Stimulated activated CD4-positive, alpha-beta T cell treated with anti-CD3 and anti-CD28 coated beads, TNF-alpha, amount 100 ng/mL, for 4 hours (primary cell): ENCODE measurements around the gene PRPH.
"Not testable (repeated sequence)": the region's sequence is repeated elsewhere in the genome, so short reads cannot be mapped to it uniquely, and the experiment has no call there.

Experiments used
- DNase-seq, 3 experiments: peaks; one replicate each; pipeline ENCODE4 v3.0.0-alpha.2; 2020; ENCODE audit warnings: low read depth in 3 of 3

The PRPH gene

DNA sequence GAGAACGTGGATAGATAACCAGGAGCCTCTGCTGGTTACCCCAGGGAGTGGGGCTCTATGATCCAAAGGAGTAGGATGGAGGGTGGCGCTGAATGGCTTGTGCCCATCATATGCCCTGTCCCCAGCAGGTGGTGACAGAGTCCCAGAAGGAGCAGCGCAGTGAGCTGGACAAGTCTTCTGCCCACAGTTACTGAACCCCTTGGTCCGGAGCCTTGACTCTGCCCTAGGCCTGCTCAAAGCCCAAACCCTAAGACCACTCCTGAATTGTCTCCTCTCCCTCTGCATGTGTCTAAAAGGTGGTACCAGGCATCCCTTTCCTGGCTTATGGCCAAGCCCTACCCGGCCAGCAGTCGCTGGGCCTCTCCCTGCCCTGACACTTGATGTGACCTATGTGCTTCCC is 3.2 kb downstream of the PRPH start:
- no peak for DNase-seq

DNA sequence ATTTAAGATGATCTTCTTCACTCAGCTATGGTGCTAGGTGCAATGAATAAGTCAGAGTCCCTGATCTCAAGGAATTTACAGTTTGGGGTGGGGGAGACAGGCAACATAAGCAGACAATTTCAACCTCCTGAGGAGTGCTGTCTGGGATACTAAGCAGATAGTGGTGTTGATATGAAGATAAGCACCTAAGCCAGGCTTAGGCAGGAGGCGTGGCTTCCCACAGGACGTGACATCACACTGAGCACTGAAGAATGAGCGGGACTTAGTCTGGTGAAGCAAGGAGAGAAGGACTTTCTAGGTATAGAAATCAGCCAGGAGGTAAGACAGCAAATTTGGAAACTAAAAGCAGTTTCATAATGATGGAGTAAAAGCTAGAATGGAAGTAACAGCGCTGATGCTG is 6.8 kb downstream of the PRPH start:
- DNase-seq, result no peak

DNA sequence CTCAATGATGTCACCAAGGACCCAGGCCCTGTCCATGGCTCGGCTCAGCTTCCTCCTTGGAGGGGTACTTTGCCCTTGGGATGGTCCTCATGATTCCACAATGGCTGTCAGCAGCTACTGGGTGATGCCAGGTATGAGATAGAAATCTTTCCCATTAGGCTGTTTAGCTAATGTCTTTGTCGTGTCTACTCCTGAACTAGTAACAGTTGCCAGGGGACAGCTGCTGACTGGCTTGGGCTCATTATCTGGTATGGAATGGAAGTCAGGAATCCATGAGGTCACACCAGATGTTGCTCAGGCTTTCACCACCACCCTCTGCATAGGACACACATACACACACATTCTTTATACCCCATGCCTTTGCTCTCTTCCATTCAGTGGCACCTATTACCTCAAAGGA is 9.2 kb downstream of the PRPH start:
- DNase-seq, result no peak

DNA sequence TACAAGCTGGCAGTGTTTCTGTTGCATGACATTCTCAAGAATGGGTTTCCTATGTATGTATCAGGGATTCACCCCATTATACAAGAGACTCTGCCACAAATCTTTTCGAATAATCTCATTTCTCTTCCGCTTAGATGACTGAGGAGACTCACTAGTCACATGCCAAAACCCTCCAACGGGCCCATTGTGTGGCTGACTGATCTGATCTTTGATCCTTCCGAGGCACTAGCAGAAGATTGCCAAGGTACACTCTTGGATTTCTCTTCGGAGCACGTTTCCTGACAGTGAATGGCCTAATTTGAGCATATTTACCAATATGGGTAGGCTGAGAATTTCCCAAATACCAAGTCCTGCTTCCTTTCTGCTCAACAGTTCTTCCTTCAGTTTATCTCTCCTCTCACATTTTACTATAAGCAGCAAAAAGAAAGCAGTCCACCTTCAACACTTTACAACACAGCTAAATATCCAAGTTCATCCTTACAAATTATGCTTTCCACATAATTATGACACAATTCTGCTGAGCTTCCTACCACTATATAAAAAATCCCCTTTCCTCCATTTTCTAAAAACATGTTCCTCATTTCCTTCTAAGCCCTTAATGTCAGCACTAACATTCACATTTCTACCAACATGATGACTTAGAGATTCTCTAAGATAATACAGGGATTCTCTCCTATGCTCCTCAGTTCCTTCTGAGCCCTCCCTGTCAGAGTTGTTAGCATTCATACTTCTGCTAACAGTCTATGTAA is 11.0 kb downstream of the PRPH start:
- no peak for DNase-seq

DNA sequence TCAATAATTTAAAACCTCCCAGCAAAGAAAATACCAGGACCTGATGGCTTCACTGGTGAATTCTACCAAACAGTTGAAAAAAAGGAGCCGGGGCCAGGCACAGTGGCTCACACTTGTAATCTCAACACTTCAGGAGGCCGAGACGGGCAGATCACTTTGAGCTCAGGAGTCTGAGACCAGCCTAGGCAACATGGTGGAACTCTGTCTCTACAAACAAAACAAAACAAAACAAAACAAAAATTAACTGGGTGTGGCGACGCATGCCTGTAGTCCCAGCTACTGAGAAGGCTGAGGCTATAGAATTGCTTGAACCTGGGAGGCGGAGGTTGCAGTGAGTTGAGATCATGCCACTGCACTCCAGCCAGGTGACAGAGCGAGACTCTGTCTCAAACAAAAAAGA is 14.4 kb downstream of the PRPH start:
- DNase-seq, result no peak

DNA sequence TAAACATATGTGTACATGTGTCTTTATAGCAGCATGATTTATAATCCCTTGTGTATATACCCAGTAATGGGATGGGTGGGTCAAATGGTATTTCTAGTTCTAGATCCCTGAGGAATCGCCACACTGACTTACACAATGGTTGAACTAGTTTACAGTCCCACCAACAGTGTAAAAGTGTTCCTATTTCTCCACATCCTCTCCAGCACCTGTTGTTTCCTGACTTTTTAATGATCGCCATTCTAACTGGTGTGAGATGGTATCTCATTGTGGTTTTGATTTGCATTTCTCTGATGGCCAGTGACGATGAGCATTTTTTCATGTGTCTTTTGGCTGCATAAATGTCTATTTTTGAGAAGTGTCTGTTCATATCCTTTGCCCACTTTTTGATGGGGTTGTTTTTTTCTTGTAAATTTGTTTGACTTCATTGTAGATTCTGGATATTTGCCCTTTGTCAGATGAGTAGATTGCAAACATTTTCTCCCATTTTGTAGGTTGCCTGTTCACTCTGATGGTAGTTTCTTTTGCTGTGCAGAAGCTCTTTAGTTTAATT is 15.6 kb downstream of the PRPH start:
- DNase-seq, result not testable (repeated sequence)

DNA sequence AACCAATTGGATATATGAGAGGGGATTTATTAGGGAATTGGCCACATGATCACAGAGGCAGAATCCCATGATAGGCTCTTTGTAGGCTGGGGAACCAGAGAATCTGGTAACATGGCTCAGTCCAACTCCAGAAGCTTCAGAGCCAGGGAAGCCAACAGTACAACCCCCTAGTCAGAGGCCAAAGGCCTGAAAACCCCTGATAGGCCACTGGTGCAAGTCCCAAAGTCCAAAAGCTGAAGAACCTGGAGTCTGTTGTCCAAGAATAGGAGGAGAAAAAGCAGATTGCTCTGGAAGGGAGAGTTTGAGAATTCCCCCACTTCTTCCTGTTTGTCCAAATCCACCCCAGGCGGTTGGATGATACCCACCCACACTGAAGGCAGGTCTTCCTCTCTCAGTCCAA is 19.9 kb downstream of the PRPH start:
- DNase-seq, result no peak

DNA sequence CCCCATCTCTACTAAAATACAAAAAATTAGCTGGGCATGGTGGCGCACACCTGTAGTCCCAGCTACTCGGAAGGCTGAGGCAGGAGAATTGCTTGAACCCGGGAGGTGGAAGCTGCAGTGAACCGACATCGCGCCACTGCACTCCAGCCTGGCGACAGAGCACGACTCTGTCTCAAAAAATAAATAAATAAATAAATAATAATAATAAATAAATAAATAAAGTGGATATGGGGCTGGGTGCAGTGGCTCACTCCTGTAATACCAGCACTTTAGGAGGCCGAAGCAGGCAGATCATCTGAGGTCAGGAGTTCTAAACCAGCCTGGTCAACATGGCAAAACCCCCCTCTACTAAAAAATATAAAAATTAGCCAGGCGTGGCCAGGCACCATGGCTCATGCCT is 22.2 kb downstream of the PRPH start:
- not testable (repeated sequence) for DNase-seq

DNA sequence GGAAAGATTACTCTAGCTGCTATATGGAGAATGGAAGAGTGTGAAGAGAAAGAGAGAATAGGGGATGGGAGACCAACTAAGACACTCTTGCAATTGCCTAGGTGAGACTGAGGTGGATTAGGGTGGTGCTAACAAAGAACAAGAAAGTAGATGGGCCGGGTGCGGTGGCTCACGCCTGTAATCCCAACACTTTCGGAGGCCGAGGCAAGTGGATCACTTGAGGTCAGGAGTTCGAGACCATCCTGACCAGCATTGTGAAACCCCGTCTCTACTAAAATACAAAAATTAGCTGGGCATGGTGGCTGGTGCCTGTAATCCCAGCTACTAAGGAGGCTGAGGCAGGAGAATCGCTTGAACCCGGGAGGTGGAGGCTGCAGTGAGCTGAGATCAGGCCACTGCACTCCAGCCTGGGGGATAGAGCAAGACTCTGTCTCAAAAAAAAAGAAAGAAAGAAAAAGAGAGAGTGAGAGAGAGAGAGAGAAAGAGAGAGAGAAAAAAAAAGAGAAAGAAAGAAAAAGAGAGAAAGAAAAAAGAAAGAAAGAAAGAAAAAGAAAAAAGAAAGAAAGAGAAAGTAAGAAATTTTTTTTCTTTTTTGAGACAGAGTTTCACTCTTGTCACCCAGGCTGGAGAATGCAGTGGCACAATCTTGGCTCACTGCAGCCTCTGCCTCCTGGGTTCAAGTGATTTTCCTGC is 25.6 kb downstream of the PRPH start:
- DNase-seq, result not testable (repeated sequence)

DNA sequence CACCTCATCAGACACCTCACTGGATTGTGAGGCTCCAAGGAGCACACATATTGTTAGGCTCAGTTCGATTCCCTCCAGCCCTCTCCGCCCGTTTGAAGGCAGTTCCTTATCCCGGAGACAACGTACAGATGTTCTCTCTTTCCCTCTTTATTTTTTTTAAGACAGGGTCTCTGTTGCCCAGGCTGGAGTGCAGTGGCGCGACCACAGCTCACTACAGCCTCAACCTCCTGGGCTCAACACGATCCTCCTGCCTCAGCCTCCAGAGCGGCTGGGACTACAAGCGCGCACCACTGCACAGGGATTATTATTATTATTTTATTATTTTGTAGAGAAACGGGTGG is 27.4 kb downstream of the PRPH start:
- DNase-seq, result no peak

DNA sequence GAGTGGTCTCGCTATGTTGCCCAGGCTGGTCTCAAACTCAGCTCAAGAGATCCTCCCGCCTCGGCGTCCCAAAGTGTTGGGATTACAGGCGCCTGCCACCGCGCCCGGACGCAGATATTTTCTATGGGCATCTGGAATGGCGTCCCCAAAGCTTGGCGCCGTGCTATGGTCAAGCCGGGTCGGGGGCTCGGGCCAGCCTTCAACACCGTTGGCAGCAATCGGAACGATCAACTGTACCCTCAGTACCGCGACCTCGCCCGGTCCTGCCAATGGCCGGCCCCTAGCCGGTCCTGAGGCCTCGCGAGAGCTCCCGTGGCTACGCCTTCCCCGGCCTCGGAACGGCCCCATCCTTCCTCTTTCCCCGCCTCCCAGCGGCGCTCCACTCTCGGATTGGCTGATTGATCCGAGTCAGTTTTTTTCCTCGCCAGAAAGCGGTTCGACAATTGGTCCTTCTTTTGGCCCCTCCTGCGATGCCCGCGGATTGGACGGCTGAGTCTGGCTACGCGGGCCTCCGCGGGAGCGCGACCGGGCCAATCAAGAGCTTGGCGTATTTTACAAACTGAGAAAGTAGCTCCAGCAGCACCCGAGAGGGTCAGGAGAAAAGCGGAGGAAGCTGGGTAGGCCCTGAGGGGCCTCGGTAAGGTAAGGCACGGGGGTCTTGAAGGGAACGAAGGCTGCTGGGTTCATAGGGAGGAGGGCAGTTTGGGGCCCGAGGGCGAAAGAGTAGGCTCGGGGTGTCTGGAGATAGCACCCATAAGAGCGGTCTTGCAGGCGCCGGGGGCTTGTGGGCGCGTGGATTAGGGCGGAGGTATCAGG is 28.0 kb downstream of the PRPH start, which contains the start of gene TROAP:
TROAP (plus strand) TSS at position 548 of the 816 bp plus-strand sequence. CDS start 354 bp downstream, outside the sequence.
- DNase-seq, result peak; percentile 86 to 95 (median 94)

DNA sequence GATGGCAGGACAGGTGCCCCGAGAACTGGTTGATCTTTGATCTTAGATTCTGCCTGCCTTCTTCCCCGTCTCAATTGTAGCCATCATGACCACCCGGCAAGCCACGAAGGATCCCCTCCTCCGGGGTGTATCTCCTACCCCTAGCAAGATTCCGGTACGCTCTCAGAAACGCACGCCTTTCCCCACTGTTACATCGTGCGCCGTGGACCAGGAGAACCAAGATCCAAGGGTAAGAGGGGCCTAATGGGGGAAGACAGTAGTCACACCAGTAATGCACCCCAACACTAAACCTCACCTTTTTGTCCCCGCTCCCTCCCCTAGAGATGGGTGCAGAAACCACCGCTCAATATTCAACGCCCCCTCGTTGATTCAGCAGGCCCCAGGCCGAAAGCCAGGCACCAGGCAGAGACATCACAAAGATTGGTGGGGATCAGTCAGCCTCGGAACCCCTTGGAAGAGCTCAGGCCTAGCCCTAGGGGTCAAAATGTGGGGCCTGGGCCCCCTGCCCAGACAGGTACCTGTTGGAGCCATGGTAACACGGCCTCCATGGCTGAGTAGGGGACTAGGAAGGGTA is 28.7 kb downstream of the PRPH start:
- DNase-seq, result no peak

DNA sequence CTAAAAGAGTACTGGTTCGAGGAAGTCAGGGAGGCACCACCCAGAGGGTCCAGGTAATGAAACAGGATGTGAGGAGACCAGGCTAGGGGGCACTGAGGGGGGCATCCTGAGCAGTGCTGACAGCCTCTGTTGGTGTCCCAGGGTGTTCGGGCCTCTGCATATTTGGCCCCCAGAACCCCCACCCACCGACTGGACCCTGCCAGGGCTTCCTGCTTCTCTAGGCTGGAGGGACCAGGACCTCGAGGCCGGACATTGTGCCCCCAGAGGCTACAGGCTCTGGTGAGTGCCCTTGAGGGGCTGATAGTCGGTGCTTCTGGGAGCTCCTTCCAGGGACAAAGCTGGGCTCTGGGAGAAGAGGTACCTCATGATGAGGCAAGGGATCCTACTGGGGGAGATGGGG is 30.7 kb downstream of the PRPH start:
- DNase-seq, result no peak

DNA sequence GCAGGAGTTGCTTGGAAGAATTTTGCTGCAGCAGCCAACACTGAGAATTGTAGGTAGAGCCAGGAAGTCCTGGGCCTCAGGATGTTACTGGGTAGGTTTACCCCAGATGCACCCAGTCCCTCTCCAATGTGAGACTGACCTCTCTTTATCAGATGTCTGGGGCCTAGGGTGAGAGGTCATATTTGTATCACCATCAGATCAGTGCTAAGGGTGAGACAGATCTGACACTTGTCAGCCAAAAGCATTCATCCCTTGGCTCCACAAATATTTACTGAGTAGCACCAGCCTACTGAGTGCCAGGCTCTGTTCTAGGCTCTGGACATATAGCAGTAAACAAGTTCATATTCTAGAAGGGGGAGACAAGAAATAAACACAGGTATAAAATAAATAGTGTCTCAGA is 32.4 kb downstream of the PRPH start:
- DNase-seq, result no peak

DNA sequence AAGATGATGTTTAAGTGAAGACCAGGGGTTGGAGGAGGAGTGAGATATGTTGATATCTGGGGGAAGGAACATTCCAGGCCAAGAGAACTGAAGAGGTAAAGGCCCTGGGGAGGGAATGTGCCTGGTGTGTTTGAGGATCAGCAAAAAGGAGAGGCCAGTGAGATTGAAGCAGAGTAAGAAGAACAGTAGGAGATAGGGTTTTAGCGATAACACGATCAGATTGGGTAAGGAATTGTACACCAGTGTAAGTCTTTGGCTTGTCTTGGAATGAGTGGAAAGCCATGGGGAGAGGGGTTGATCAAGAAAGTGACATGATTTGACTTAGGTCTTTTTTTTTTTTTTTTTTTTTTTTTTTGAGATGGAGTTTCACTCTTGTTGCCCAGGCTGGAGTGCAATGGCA is 32.9 kb downstream of the PRPH start:
- no peak for DNase-seq

DNA sequence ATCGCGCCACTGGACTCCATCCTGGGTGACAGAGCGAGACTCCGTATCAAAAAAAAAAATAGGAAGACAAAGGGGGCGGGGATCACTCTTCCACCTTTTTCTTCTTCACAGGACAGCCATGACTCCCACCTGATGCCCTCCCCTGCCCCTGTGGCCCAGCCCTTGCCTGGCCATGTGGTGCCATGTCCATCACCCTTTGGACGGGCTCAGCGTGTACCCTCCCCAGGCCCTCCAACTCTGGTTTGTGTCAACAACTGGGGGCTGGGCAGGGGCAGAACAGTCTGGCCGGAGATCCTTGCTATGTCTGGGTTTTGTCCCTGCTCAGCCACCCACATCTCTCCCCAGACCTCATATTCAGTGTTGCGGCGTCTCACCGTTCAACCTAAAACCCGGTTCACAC is 33.9 kb downstream of the PRPH start:
- no peak for DNase-seq

DNA sequence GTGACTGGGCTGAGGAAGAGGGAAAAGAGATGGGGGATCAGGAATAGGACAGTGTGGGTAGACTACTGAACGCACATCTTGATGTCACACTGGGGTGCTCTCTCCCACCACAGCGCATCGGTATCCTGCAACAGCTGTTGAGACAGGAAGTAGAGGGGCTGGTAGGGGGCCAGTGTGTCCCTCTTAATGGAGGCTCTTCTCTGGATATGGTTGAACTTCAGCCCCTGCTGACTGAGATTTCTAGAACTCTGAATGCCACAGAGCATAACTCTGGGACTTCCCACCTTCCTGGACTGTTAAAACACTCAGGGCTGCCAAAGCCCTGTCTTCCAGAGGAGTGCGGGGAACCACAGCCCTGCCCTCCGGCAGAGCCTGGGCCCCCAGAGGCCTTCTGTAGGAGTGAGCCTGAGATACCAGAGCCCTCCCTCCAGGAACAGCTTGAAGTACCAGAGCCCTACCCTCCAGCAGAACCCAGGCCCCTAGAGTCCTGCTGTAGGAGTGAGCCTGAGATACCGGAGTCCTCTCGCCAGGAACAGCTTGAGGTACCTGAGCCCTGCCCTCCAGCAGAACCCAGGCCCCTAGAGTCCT is 35.2 kb downstream of the PRPH start:
- no peak for DNase-seq

DNA sequence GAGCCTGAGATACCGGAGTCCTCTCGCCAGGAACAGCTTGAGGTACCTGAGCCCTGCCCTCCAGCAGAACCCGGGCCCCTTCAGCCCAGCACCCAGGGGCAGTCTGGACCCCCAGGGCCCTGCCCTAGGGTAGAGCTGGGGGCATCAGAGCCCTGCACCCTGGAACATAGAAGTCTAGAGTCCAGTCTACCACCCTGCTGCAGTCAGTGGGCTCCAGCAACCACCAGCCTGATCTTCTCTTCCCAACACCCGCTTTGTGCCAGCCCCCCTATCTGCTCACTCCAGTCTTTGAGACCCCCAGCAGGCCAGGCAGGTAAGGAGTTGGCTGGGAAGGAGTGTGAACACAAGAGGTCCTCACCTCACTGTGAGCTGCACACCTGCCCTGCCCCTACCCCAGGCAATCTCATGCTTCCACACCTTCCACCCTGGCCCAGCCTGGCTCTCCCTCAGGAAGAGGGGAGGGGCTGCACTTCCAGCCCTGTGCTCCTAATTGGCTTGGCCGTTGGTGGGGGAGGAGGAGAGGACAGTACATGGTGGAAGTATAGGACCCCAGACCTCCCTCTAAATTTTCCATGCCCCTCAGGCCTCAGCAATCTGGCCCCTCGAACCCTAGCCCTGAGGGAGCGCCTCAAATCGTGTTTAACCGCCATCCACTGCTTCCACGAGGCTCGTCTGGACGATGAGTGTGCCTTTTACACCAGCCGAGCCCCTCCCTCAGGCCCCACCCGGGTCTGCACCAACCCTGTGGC is 35.9 kb downstream of the PRPH start:
- DNase-seq, result no peak

DNA sequence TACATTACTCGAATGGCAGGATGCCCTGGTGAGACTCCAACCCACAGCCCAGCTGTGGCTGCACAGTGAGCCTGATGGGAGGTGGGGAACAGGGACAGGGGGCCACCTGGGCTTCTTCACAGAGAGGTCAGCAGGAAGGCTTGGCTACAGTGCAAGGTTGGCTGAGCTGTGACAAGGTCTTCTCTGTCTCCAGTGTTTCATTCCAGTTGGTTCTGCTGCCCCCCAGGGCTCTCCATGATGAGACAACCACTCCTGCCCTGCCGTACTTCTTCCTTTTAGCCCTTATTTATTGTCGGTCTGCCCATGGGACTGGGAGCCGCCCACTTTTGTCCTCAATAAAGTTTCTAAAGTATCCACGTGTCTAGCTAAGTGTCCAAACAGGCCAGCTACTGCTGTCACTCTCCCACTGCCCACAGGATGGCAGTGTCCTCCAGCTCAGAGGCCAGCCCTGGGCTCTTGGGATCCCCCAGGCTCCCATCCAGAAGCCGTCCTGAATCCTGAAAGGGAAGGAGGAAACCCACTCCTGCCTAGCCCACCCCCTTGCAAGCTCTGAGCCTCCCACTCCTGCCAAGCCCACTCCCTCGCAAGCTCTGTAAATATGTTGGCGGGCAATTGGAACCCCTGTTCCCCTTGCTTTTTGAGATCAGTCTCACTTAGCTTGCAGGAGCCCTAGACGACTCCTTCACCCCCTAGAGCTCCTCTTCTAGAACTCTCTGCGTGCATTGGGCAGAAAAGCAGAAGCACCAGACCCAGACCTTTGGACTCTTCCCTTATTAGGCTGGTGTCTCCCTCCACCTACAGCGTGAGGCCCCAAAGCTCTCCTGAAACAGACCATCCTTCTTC is 36.7 kb downstream of the PRPH start:
- no peak for DNase-seq

DNA sequence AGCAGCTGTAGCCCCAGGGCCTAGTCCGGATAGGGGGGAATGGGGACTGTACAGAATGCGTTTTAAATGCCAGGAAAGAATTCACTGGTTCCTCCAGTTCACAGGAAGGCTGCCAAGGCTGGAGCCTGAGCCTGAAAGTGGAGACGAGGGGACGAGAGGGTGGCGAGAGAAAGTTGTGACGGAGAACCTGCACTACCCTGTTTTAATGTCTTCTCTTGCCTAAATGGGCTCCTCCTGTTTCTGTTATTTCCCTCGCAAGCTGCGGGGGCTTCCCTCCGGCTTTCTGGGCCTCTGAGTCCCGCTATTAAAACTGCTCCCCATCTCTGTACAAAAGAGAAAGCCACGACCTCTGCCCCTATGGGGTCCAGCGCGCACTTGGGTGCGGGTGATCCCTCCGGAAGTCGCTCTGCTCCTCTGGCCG is 37.5 kb downstream of the PRPH start:
- no peak for DNase-seq
